ENCODE results near the gene SAMSN1. TPM values are rescaled to one million over a fixed set of nuclear protein-coding genes. Genes with fewer than 3 reads are reported as not detected.

SAMSN1 gene
- polyA plus RNA-seq, 2 of the 4 experiments (the other 2 are of a cell fraction) = 0.06 TPM; not detected in 1

DNA sequence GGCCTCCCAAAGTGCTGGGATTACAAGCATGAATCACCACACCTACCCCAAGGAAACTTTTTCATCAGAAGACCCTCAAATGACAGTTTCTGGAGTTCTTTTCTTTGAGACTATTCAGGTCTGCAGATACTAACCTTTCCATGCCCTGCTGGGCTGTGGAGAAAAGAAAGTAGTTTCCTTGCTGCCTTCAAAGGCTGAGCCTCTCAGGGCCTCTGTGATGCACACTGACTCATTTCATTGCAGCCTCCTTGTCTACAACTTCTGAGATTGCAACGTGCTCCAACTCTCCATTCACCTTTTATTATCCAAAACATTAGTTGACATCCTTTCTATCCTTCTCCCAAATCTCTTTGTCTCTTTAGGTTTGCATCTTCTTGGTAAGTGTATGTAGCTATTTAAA lies 8.8 kb upstream of the SAMSN1 start:
- Histone ChIP-seq H3K27ac (no peak overlapping the region), H3K9me3 (no peaks in the 10 kb centered on the region), H3K4me2 (no peak overlapping the region), H3K4me3 (no peak overlapping the region), H3K4me1 (no peaks in the 10 kb centered on the region)
- DNase-seq (ENCODE audit: low read depth in 1 of 2, low spot score in 1 of 2) (no peak), FAIRE-seq (no peak), ATAC-seq (no peak)
- TF ChIP-seq CHD2 (IDR thresholded peaks at IDR 0.05; ENCODE audit: low read length, partially characterized antibody) = no peak
- no peak for TF ChIP-seq MAX (IDR thresholded peaks at IDR 0.05)
- TF ChIP-seq CEBPB (IDR thresholded peaks at IDR 0.05) = no peak
- no peak for TF ChIP-seq ESRRA (IDR thresholded peaks at IDR 0.05; ENCODE audit: borderline replicate concordance, low read length)
- no peak for TF ChIP-seq CTCF (IDR thresholded peaks at IDR 0.05)
- TF ChIP-seq SREBF2 (IDR thresholded peaks at IDR 0.05) = no peak
- no peak for TF ChIP-seq CHD4 (IDR thresholded peaks at IDR 0.05; ENCODE audit: borderline replicate concordance)
- no peak for TF ChIP-seq ZFP36 (IDR thresholded peaks at IDR 0.05; ENCODE audit: borderline replicate concordance, partially characterized antibody)
- no peak for TF ChIP-seq CBX8 (IDR thresholded peaks at IDR 0.05)
- no peak for TF ChIP-seq RARB (CRISPR knock-in tag; IDR thresholded peaks at IDR 0.05)
- no peak for TF ChIP-seq USF2 (IDR thresholded peaks at IDR 0.05)
- TF ChIP-seq FOSB (CRISPR knock-in tag; IDR thresholded peaks at IDR 0.05) = no peak
- TF ChIP-seq NPAS2 (CRISPR knock-in tag; IDR thresholded peaks at IDR 0.05; ENCODE audit: borderline replicate concordance) = no peak
- no peak for TF ChIP-seq EHMT2 (IDR thresholded peaks at IDR 0.05; ENCODE audit: low read depth)
- TF ChIP-seq SMC3 (IDR thresholded peaks at IDR 0.05) = no peak
- no peak for TF ChIP-seq FOSL2 (IDR thresholded peaks at IDR 0.05)
- no peak for TF ChIP-seq FOSL2 (CRISPR knock-in tag; IDR thresholded peaks at IDR 0.05)
- no peak for TF ChIP-seq BHLHE40 (IDR thresholded peaks at IDR 0.05; ENCODE audit: low read depth, low read length)
- TF ChIP-seq HES2 (IDR thresholded peaks at IDR 0.05) = no peak
- 0% methylated on average over 1 of the region's 1 CpG for WGBS (ENCODE audit: missing lambda C conversion rate)
- CTCF ChIA-PET = interaction anchor here (1.3 kb wide), 1 partner anchor 31 kb away, joined by 3 read pairs; no protein-coding TSS in a partner anchor
- POLR2A ChIA-PET = no interaction called here

DNA sequence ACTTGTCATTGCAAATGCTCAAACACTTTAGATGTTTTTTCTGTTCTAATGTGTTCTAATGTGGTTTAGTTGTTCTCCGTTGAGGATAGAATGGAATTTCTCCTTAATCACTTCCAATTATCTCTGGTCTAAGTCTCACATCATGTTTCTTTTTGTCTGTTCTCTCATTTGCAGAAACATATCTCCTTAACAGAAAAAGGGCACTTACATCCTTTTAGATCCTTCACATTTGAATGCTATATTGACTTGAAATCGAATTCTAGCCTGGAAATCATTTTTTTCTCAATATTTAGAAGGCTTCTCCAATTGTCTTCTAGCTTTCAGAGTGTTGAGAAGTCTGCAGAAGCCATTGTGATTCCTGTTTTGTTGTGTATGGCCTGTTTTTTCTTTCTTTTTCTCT lies 7.3 kb upstream of the SAMSN1 start:
- Histone ChIP-seq H3K9me3 (no peaks in the 10 kb centered on the region), H3K4me3 (no peak overlapping the region), H3K27ac (no peak overlapping the region), H3K4me1 (no peaks in the 10 kb centered on the region), H3K4me2 (no peak overlapping the region)
- FAIRE-seq (no peak), DNase-seq (ENCODE audit: low read depth in 1 of 2, low spot score in 1 of 2) (no peak), ATAC-seq (no peak)
- ChIA-PET CTCF (no interaction called here), POLR2A (no interaction called here)
- TF ChIP-seq HOXA7 (CRISPR knock-in tag; IDR thresholded peaks at IDR 0.05) (no peak), HOXB5 (CRISPR knock-in tag; IDR thresholded peaks at IDR 0.05) (no peak), FOSB (CRISPR knock-in tag; IDR thresholded peaks at IDR 0.05) (no peak), RNF2 (IDR thresholded peaks at IDR 0.05; ENCODE audit: borderline replicate concordance, low read depth) (no peak), ZC3H11A (IDR thresholded peaks at IDR 0.05) (no peak), GATA3 (IDR thresholded peaks at IDR 0.05; ENCODE audit: borderline replicate concordance) (no peak), MAFK (IDR thresholded peaks at IDR 0.05; ENCODE audit: partially characterized antibody) (no peak), FOXS1 (CRISPR knock-in tag; IDR thresholded peaks at IDR 0.05) (no peak), POLR2A (IDR thresholded peaks at IDR 0.05; ENCODE audit: low read length) (no peak)
- TF ChIP-seq, protein P1, sequence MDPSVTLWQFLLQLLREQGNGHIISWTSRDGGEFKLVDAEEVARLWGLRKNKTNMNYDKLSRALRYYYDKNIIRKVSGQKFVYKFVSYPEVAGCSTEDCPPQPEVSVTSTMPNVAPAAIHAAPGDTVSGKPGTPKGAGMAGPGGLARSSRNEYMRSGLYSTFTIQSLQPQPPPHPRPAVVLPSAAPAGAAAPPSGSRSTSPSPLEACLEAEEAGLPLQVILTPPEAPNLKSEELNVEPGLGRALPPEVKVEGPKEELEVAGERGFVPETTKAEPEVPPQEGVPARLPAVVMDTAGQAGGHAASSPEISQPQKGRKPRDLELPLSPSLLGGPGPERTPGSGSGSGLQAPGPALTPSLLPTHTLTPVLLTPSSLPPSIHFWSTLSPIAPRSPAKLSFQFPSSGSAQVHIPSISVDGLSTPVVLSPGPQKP (IDR thresholded peaks at IDR 0.05; ENCODE audit: low read depth, low read length) = no peak
- WGBS (ENCODE audit: missing lambda C conversion rate) = 27% methylated on average over 2 of the region's 2 CpGs

Data from A549 (cell line).